GM12864 (cell line): ENCODE measurements around the gene RPL10.
A peak's percentile ranks its signal among the peaks of the same experiment; 100 is the strongest.

Experiments used
- DNase-seq: peaks from one replicate; pipeline ENCODE4 v3.0.0-alpha.2; 2011; ENCODE audit warnings: low read depth
- H3K4me3 ChIP-seq: 2 replicates; pipeline ENCODE4 v1.5.1; 2011; ENCODE audit warnings: mild to moderate bottlenecking, low read depth, low read length, control low read depth
- TF ChIP-seq, protein P1 (sequence below): IDR thresholded peaks from 2 replicates; pipeline ENCODE4 v1.5.1; 2011; ENCODE audit warnings: low read depth, mild to moderate bottlenecking, moderate library complexity, low read length, control low read depth, inconsistent platforms; ENCODE audit errors: missing control alignments

The RPL10 gene

DNA sequence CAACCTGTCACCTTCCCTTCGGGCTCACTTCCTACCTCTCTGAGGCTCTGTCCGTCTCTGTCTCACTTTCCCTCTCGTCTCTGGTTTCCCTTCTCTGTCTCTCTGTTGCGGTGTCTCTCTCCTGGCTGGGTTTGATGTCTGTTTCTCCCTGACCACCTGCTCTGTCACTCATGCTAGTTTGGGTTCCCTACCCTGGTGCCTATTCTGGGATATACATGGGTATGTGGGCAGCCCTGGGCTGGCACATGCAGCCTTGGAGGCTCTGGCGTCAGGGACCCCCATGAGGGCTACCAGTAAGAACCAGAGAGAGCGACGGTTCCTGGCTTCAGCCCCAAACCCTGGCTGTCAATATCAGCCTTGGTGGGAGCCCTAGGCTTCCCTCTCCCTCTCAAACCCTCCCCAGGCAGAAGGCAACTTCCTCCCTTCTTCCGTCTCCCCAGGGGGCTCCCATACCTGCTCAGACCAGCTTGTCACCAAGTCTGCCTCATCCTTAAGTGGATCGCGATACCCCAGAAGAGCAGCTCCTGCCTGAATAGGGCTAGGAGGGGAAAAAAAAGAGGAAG, 10.6 kb downstream of the RPL10 start:
- H3K4me3 ChIP-seq, result peak overlapping the region; percentile 61
- TF ChIP-seq, protein P1, sequence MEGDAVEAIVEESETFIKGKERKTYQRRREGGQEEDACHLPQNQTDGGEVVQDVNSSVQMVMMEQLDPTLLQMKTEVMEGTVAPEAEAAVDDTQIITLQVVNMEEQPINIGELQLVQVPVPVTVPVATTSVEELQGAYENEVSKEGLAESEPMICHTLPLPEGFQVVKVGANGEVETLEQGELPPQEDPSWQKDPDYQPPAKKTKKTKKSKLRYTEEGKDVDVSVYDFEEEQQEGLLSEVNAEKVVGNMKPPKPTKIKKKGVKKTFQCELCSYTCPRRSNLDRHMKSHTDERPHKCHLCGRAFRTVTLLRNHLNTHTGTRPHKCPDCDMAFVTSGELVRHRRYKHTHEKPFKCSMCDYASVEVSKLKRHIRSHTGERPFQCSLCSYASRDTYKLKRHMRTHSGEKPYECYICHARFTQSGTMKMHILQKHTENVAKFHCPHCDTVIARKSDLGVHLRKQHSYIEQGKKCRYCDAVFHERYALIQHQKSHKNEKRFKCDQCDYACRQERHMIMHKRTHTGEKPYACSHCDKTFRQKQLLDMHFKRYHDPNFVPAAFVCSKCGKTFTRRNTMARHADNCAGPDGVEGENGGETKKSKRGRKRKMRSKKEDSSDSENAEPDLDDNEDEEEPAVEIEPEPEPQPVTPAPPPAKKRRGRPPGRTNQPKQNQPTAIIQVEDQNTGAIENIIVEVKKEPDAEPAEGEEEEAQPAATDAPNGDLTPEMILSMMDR, result no peak
- no peak for DNase-seq

GRCh38 chrX:154409222-154409871, 11.2 kb downstream of the RPL10 start, which contains the start of gene DNASE1L1:
DNASE1L1 (minus strand) TSS chrX:154409254; CDS start chrX:154405568, 3,686 bp downstream.
- H3K4me3 ChIP-seq, result peak within 1 kb of the TSS; percentile 61
- no peak for DNase-seq
- TF ChIP-seq, protein P1, result no peak

GRCh38 chrX:154411981-154412340, 13.8 kb downstream of the RPL10 start:
- H3K4me3 ChIP-seq, result peak overlapping the region; percentile 89
- no peak for DNase-seq
- TF ChIP-seq, protein P1, result no peak

DNA sequence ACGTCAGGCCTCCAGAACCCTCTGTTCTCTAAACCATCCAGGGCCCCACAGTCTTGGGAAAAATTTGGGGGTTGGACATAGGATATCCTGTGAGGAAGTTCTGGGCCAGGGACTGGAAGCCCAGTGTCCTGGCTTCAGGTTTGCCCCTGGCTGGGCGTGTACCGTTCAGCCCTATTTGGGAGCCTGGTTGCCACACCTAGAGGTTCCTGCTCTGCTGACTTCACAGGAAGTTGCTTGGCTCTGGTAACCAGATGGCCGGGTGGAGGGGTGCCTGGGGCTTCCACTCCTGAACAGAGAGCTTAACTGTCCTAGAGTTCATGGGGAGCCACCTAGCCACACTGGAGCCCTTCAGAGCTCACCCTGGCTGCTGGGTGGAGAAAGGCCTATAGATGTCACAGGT, 14.3 kb downstream of the RPL10 start:
- no peak for DNase-seq
- H3K4me3 ChIP-seq, result peak overlapping the region; percentile 89
- TF ChIP-seq, protein P1, result no peak

DNA sequence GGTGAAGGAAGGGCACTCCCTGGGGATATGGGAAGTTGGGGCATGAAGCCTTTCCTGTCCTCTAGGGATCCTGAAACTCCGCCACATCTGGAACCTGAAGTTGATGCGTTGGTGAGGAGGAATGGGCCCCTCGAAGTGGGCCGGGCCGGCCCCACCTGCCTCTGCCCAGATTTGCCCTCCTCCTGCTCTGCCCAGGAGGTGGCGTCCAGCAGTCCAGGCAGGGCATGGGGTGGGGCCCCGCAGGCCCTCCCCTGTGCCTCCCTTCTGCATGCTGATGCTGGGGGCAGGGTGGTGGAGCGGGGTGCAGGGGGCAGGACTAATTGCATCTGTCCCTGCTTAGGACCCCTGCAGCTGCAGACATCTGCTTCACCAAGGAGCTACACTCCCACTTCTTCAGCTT, 15.0 kb downstream of the RPL10 start:
- no peak overlapping the region for H3K4me3 ChIP-seq
- DNase-seq, result no peak
- TF ChIP-seq, protein P1, result no peak

DNA sequence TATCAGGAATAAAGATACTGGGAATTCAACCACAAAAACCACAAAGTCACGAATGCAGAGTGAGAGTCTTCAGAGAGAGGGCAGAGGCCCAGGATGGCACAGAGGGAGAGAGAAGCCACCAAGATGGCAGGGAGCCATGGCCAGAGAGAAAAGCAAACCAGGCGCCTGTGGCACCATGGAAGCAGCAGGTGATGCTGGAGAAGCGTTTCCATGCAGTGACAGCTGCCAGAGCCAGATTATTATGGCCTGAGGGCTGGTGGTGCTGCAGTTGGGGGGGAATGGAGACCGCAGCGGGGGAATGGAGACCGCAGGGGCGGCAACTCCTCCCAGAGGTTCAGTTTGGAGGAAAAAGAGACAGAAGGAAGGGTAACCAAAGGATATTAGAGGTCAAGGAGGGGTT, 19.0 kb downstream of the RPL10 start:
- H3K4me3 ChIP-seq, result no peak overlapping the region
- TF ChIP-seq, protein P1, result no peak
- no peak for DNase-seq

GRCh38 chrX:154419189-154419588, 21.0 kb downstream of the RPL10 start:
- H3K4me3 ChIP-seq, result no peak overlapping the region
- TF ChIP-seq, protein P1, result no peak
- DNase-seq, result no peak
